ENCODE measurements around the gene HOXA13.

Gene HOXA13

GRCh38 chr7:27148756-27149641 is 50.9 kb downstream of the HOXA13 start:
- DNase-seq (ENCODE audit: low read depth in 3 of 3, low spot score in 1 of 3) = no peak

- no peak for DNase-seq (ENCODE audit: low read depth in 3 of 3, low spot score in 1 of 3)
These were observed 51.7 kb downstream of the HOXA13 start for GRCh38 chr7:27148031-27148755.

GRCh38 chr7:27147199-27148030 is 52.5 kb downstream of the HOXA13 start, which contains the start of gene HOXA6:
Gene HOXA6 (minus strand): TSS chr7:27147774. CDS start chr7:27147749, 25 bp downstream.
- no peak for DNase-seq (ENCODE audit: low read depth in 3 of 3, low spot score in 1 of 3)

- no peak for DNase-seq (ENCODE audit: low read depth in 3 of 3, low spot score in 1 of 3)
These were observed 53.2 kb downstream of the HOXA13 start for GRCh38 chr7:27146491-27147198.

GRCh38 chr7:27145914-27146412 is 53.9 kb downstream of the HOXA13 start:
- no peak for DNase-seq (ENCODE audit: low read depth in 3 of 3, low spot score in 1 of 3)

GRCh38 chr7:27145165-27145913 is 54.6 kb downstream of the HOXA13 start:
- no peak for DNase-seq (ENCODE audit: low read depth in 3 of 3, low spot score in 1 of 3)

GRCh38 chr7:27144781-27145164 is 55.1 kb downstream of the HOXA13 start:
- no peak for DNase-seq (ENCODE audit: low read depth in 3 of 3, low spot score in 1 of 3)
